ENCODE results near the gene TYRO3. TPM values are rescaled to one million over a fixed set of nuclear protein-coding genes. Genes with fewer than 3 reads are reported as not detected.

TYRO3 gene
- polyA plus RNA-seq, 3 donors, result 0.09 to 0.12 TPM; not detected in 1

GRCh38 chr15:41630616-41631217, 71.7 kb downstream of the TYRO3 start:
- Histone ChIP-seq H3K9me3 (replicated peaks in 1 of 2; ENCODE audit: control insufficient read depth in 1 of 2, insufficient read depth in 1 of 2, low read length in 2 of 2) (no peaks in the 10 kb centered on the region), H3K27ac (ENCODE audit: low read depth in 1 of 2, low read length in 2 of 2) (no peak overlapping the region), H2AFZ (ENCODE audit: insufficient read depth, low read depth, low read length, poor library complexity, severe bottlenecking) (no peak overlapping the region), H4K20me1 (ENCODE audit: insufficient read depth, low read length) (no peaks in the 10 kb centered on the region), H3K79me2 (ENCODE audit: insufficient read depth, low read length) (peaks cover 13% of the 10 kb centered on the region), H3K4me2 (replicated peaks; ENCODE audit: extremely low read depth, low read length, poor library complexity, severe bottlenecking) (no peak overlapping the region), H3K4me3 (replicated peaks in 1 of 3; ENCODE audit: low read depth in 2 of 3, low read length in 3 of 3) (no peak overlapping the region), H3K27me3 (ENCODE audit: control insufficient read depth in 2 of 2, insufficient read depth in 2 of 2, low read length in 2 of 2) (no peaks in the 10 kb centered on the region), H3K9ac (ENCODE audit: insufficient read depth, low read length, poor library complexity, severe bottlenecking) (no peak overlapping the region), H3K36me3 (replicated peaks in 1 of 2; ENCODE audit: control insufficient read depth in 1 of 2, insufficient read depth in 2 of 2, low read length in 2 of 2) (no peaks in the 10 kb centered on the region), H3K4me1 (ENCODE audit: control insufficient read depth in 1 of 2, insufficient read depth in 2 of 2, low read length in 2 of 2) (peaks cover 17 to 22% of the 10 kb centered on the region in 2 donors)
- Mint-ChIP-seq H3K36me3 (peaks cover 0 to 3% of the 10 kb centered on the region in 2 donors), H3K27ac (no peak overlapping the region), H3K9me3 (no peaks in the 10 kb centered on the region), H3K4me1 (peaks cover 22% of the 10 kb centered on the region), H3K27me3 (ENCODE audit: low read depth in 3 of 3) (no peaks in the 10 kb centered on the region), H3K4me3 (no peak overlapping the region)
- no CpG with 5 or more reads among the region's 3 CpGs for WGBS (ENCODE audit: insufficient coverage)
- intact Hi-C loops (cut with micrococcal nuclease), result no loop called here
- TF ChIP-seq CTCF (IDR thresholded peaks at IDR 0.05), result no peak
- DNase-seq, result no peak

GRCh38 chr15:41631880-41632470, 73.0 kb downstream of the TYRO3 start:
- Histone ChIP-seq H3K9ac (ENCODE audit: insufficient read depth, low read length, poor library complexity, severe bottlenecking) (no peak overlapping the region), H3K4me3 (replicated peaks in 1 of 3; ENCODE audit: low read depth in 2 of 3, low read length in 3 of 3) (no peak overlapping the region), H3K4me1 (ENCODE audit: control insufficient read depth in 1 of 2, insufficient read depth in 2 of 2, low read length in 2 of 2) (peaks cover 17 to 22% of the 10 kb centered on the region in 2 donors), H3K4me2 (replicated peaks; ENCODE audit: extremely low read depth, low read length, poor library complexity, severe bottlenecking) (no peak overlapping the region), H3K9me3 (replicated peaks in 1 of 2; ENCODE audit: control insufficient read depth in 1 of 2, insufficient read depth in 1 of 2, low read length in 2 of 2) (no peaks in the 10 kb centered on the region), H3K27ac (ENCODE audit: low read depth in 1 of 2, low read length in 2 of 2) (no peak overlapping the region), H3K27me3 (ENCODE audit: control insufficient read depth in 2 of 2, insufficient read depth in 2 of 2, low read length in 2 of 2) (no peaks in the 10 kb centered on the region), H3K79me2 (ENCODE audit: insufficient read depth, low read length) (peaks cover 13% of the 10 kb centered on the region), H4K20me1 (ENCODE audit: insufficient read depth, low read length) (no peaks in the 10 kb centered on the region), H3K36me3 (replicated peaks in 1 of 2; ENCODE audit: control insufficient read depth in 1 of 2, insufficient read depth in 2 of 2, low read length in 2 of 2) (no peaks in the 10 kb centered on the region), H2AFZ (ENCODE audit: insufficient read depth, low read depth, low read length, poor library complexity, severe bottlenecking) (no peak overlapping the region)
- H3K4me3 Mint-ChIP-seq, result no peak overlapping the region
- H3K4me1 Mint-ChIP-seq, result peaks cover 22% of the 10 kb centered on the region
- no peaks in the 10 kb centered on the region for H3K9me3 Mint-ChIP-seq
- WGBS (ENCODE audit: insufficient coverage), result 100% methylated on average over 1 of the region's 3 CpGs
- H3K27me3 Mint-ChIP-seq (ENCODE audit: low read depth in 3 of 3), result no peaks in the 10 kb centered on the region
- no peak overlapping the region for H3K27ac Mint-ChIP-seq
- peaks cover 0 to 3% of the 10 kb centered on the region in 2 donors for H3K36me3 Mint-ChIP-seq
- DNase-seq, result no peak
- no peak for TF ChIP-seq CTCF (IDR thresholded peaks at IDR 0.05)
- intact Hi-C loops (cut with micrococcal nuclease), result no loop called here

Other genes starting within 250 kb of the TYRO3 start
- under 1 TPM; 0.05 to 0.28 (median 0.22) TPM for gene OIP5, start 226.6 kb upstream of the TYRO3 start, polyA plus RNA-seq
- gene NUSAP1, start 226.3 kb upstream of the TYRO3 start, polyA plus RNA-seq, result 1 to 10 TPM; 2.4 to 4.0 (median 3.5) TPM
- 10 to 100 TPM in 2 of 3 donors, 1 to 10 TPM in 1; 5.8 to 29.1 (median 26.9) TPM for gene NDUFAF1, start 156.7 kb upstream of the TYRO3 start, polyA plus RNA-seq
- gene RTF1, start 142.1 kb upstream of the TYRO3 start, polyA plus RNA-seq, result 10 to 100 TPM; 11.2 to 19.1 (median 15.0) TPM
- under 1 TPM in 1 of 3 donors, not detected in 2; 0.31 TPM for gene ITPKA, start 65.3 kb upstream of the TYRO3 start, polyA plus RNA-seq
- gene LTK, start 45.4 kb upstream of the TYRO3 start, polyA plus RNA-seq, result under 1 TPM in 1 of 3 donors, not detected in 2; 0.12 TPM
- 1 to 10 TPM; 2.7 to 9.9 (median 2.9) TPM for gene RPAP1, start 15.0 kb upstream of the TYRO3 start, polyA plus RNA-seq
- 1 to 10 TPM; 2.7 to 6.9 (median 4.2) TPM for gene MGA, start 101.2 kb downstream of the TYRO3 start, polyA plus RNA-seq
- gene MAPKBP1, start 215.3 kb downstream of the TYRO3 start, polyA plus RNA-seq, result 1 to 10 TPM in 2 of 3 donors, under 1 TPM in 1; 0.76 to 8.6 (median 1.1) TPM

Measured in CD14-positive monocyte (primary cell).